GM18907 (cell line): ENCODE results near the gene CUBN.

Experiments used
- ATAC-seq: cut with Tn5 transposase; IDR thresholded peaks from one replicate; pipeline ENCODE4 v1.9.1; 2021; ENCODE audit warnings: mild to moderate bottlenecking, moderate library complexity; ENCODE audit not compliant: unreplicated experiment

Gene CUBN

DNA sequence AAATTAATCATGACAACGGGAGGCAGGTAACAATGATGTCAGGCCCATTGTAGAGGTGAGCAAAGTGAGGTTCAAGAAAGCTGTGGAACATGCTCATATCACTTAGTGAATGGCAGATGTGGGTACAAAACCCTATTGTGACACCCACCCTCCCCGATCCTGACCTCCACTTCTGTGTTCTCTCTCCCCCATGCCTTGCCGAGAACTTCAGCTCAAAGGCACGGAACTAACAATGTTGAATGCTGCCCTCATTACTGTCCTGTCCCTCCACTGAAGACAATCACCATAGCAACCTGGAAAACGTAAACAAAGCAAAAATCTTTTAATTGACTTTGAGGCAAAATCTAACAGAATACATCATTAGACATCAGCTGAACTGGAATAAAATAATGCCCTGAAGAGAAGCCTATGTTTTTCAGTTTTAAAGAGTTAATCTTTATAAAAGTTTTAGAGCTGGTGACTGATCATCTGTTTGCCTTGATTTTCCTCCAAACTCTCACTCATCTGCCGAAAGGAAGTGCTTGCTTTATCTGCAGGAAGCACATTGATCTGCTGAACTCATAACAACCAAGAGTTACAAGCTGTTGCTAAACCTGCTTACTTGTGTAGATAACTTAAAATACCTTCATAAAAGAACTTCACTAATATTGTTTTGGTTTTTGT lies 133.6 kb downstream of the CUBN start:
- no peak for ATAC-seq

DNA sequence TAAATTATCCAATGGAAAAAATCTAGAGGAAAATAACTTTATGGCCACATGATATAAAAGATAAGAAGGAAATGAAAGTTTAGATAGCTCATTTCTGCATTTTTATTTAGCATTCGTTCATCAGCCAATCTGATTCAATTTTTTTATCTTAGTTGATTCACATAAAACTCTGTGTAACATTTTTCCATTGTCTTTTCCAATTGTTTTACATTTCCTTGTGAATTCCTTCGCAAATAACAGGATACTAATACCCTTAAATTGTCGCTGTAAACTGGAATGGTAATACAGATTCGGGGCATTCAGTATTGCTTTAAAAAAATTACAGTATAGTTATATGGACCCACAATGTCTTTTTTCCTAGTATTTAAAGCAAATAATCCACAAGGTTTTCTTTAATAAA lies 136.4 kb downstream of the CUBN start:
- ATAC-seq = no peak

- no peak for ATAC-seq
Observed at GRCh38 chr10:16992611-16993119, 136.9 kb downstream of the CUBN start.

DNA sequence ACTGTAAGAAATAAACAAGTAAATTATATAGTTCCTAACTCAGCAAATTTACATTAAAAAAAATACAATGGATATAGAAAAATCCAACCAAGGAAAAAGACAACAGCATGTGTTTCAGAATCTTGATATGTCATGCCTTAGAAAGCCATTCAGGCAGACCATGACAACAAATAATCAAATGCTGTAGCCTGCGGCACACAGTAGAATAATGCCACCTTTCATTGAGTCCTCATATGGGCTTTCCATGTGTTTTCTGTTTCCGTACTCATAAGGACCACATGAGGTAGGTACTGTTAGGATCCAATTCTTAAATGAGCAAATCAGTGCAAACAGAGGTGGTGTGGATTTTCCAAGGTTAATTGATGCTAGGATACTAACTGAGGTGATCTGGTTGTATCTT lies 138.6 kb downstream of the CUBN start:
- ATAC-seq = no peak

GRCh38 chr10:16989826-16990293 lies 139.8 kb downstream of the CUBN start:
- ATAC-seq = no peak

GRCh38 chr10:16988900-16989299 lies 140.7 kb downstream of the CUBN start:
- no peak for ATAC-seq

DNA sequence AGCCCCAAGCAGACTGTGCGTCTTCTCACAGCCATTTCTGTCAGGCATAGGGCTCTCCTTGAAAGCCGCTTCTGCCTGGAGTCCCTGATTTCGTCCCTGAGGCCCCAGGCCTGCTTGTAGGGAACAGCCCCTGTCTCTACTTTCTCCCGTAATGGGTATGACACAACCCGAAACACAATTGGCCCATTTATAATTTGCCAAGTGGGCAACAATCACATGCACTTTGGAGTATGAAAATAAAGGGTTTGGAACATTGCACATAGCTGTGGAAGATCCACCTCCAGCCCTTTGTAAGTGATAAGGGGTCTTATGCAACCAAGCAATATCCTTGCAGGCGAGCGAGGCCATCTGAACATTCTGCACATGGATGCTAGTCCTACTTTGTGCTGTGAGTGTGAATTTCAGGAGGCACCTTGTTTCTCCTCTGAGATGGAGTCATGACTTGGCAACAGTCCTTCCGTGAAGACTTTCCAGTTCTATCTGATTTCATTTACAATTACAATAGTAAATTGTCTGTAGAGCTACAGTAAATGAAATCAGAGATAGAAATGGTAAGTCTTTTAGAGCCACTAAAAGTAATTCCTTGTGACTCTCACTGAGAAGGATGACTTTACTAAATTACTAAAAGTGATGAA lies 141.5 kb downstream of the CUBN start:
- ATAC-seq = no peak

GRCh38 chr10:16987206-16987621 lies 142.4 kb downstream of the CUBN start:
- ATAC-seq = no peak

DNA sequence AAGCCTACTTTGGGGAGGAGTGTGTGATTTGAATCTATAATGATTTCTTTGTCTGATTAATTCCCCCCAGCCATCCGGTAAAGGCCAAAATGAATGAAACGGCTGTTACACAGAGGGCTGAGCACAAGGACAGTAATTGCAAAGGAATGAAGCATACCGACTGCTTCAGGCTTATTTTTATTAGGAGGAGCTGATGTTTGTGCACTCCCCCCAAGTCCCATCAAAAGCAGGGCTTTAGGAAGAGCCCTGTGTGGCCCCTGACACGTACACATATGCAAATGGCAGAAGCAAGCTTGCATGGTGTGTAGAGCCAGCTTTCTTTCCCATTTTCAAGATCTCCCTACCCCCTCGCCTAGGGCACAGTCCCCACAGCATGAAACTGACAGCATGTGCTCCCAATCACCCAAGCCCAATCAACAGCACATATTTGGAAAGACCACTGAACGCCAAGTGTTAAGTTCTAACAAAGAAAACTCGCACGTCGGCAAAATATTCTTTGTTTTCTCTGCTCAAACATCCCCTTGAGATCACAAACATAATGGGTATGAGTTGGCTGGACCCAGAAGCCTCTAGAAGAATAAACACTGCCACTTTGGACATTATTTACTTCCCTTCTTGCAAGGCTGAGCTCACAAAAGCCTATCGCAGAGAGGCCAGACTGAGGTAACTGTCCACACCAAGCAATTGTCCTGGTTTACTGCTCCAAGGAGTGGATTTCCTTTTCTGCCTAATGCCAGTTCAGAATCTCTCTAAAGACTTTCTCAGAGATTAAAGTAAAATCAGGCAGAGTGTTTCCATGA lies 143.0 kb downstream of the CUBN start:
- ATAC-seq = no peak

DNA sequence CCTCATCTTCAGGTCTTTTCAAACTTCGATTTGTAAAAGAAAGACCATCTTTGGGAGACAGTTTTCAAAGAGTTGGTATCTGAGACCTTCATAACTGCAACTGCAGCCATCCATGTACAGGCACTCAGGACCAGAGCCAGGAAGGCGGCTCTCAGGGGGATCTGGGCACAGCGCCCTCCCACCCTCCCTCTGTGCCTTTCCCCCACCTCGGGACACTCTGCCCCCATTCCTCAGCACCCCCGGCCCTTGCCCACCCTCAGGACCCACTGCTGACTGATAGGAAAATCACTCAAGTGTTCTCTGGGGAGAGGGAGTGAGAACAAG lies 143.6 kb downstream of the CUBN start:
- ATAC-seq = no peak

GRCh38 chr10:16984242-16984641 lies 145.4 kb downstream of the CUBN start:
- ATAC-seq = no peak

- ATAC-seq = no peak
Observed at GRCh38 chr10:16976803-16977202, 152.8 kb downstream of the CUBN start.

- ATAC-seq = no peak
Observed at GRCh38 chr10:16975188-16975587, 154.4 kb downstream of the CUBN start.

DNA sequence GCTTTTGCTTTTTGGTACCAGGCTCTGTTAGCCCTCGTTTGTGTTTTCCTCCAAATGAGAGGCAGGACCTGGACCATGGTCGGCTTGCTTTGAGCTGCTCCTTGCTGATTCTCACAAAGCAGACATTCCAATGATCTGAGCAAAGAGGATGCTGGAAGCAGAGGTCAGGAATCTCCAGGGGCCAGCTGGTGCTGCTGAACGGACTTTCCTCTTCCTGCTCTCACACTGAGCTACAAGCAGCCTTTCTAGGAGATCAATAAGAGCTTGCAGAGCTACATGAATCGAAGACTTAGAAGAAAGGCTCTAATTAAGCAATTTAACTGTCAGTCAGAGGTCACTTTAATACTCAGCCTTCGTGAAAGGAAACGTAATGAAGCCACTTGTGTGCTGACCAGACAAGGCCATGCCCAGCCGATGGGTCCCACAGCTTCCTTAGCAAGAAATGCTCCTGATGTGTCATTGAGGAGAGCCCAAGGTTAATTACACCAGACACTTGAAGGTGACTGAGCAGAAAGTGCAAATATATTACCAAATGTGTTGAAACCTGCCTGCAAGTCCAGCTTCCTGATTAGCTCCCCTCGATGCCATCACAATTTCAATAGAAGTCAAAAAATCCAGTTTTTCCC lies 161.1 kb downstream of the CUBN start:
- ATAC-seq = no peak

- ATAC-seq = no peak
Observed at GRCh38 chr10:16967866-16968415, 161.7 kb downstream of the CUBN start.

- no peak for ATAC-seq
Observed at GRCh38 chr10:16966991-16967865, 162.4 kb downstream of the CUBN start.

DNA sequence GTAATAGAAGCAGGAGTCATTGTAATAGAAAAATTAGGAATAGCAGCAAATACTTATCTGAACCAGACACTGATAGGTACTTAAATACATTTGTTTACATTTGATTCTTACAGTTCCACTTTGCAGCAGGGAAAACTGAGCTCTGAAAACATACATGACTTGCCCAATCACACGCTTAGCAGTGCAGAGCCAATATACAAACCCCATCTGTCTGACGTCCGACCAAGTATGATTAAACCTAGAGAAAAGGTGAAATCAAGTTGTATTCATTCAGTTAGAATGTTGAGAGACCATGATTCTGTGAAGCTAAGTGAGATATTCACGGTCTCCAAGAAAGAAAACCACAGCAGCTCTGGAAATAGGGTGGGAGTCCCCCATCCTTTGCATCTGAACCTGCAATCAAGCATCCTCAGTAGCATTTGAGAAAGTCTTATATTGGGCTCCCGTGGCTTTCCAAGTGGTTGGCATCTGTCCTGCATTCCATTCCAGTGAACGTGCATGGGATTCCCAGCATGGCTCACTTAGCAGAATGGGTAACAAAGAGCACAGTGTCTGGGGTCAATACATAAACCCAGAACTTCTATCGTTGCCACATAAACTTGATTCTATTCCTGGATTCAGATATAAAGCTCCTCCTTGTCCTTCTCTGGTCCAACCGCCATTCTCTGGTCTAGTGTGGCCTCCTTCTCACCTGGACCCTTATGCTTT lies 163.7 kb downstream of the CUBN start:
- no peak for ATAC-seq

DNA sequence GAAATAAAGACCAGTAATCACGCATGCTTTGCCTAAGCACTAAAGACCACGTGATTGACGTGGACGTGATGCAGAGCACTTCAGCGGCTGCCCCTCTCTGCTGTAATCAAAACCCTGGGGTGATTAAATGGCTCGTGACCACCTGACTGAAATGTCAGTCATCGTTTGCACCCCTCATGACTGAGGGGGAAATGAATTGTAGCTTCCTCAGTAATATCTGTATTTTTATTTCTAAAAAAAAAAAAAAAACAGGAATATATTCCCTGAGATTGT lies 164.3 kb downstream of the CUBN start:
- ATAC-seq = no peak

GRCh38 chr10:16964576-16965343 lies 164.9 kb downstream of the CUBN start:
- no peak for ATAC-seq
